Adrenal gland (tissue), 5 donors: ENCODE measurements around the gene GKN2.

Experiments used
- CTCF ChIP-seq, 6 experiments: fragments of 450-650 bp in 4 of 6; fragments of 200-600 bp in 2 of 6; sonication (generic) in 1 of 6; IDR thresholded peaks; 1 replicate in 5 of 6; 2 replicates in 1 of 6; pipeline versions ENCODE4 v1.5.1 to v1.8.0; 2016 to 2021; ENCODE audit warnings: antibody characterized with exemption in 6 of 6, mild to moderate bottlenecking in 2 of 6, moderate library complexity in 1 of 6
- POLR2A ChIP-seq, 2 donors: fragments of 450-650 bp; IDR thresholded peaks; one replicate each; pipeline ENCODE4 v1.6.1; 2017; ENCODE audit warnings: antibody characterized with exemption in 2 of 2, mild to moderate bottlenecking in 2 of 2, moderate library complexity in 1 of 2
- donor health status: DM: no; HTN: no; CAD: no.

- TF ChIP-seq POLR2A (IDR thresholded peaks at IDR 0.05) = no peak
- TF ChIP-seq CTCF (IDR thresholded peaks at IDR 0.05) = no peak
Measured at GRCh38 chr2:68931149-68931711, 21.5 kb downstream of the GKN2 start.
